ENCODE data around the gene PACSIN3. TPM values are rescaled to one million over a fixed set of nuclear protein-coding genes. Genes with fewer than 3 reads are reported as not detected.

PACSIN3 gene
- total RNA-seq, 3 donors from 2014 or later: 5.3 to 15.2 (median 5.8) TPM

GRCh38 chr11:47147250-47147649 is 39.0 kb downstream of the PACSIN3 start:
- Mint-ChIP-seq H3K27me3 (ENCODE audit: low read depth) (no peaks in the 10 kb centered on the region), H3K4me3 (no peak overlapping the region), H3K4me1 (ENCODE audit: low read depth) (no peaks in the 10 kb centered on the region), H3K36me3 (ENCODE audit: insufficient read depth) (peaks cover 4% of the 10 kb centered on the region), H3K9me3 (no peaks in the 10 kb centered on the region)
- no peak for DNase-seq
- ATAC-seq: no peak

GRCh38 chr11:47144541-47144940 is 41.7 kb downstream of the PACSIN3 start:
- no peaks in the 10 kb centered on the region for H3K27me3 Mint-ChIP-seq (ENCODE audit: low read depth)
- no peaks in the 10 kb centered on the region for H3K9me3 Mint-ChIP-seq
- DNase-seq (no peak), ATAC-seq (no peak)
- H3K4me1 Mint-ChIP-seq (ENCODE audit: low read depth): no peaks in the 10 kb centered on the region
- H3K36me3 Mint-ChIP-seq (ENCODE audit: insufficient read depth): peaks cover 4% of the 10 kb centered on the region
- no peak overlapping the region for H3K4me3 Mint-ChIP-seq

GRCh38 chr11:47143322-47143721 is 42.9 kb downstream of the PACSIN3 start:
- Mint-ChIP-seq H3K4me1 (ENCODE audit: low read depth) (no peaks in the 10 kb centered on the region), H3K27me3 (ENCODE audit: low read depth) (no peaks in the 10 kb centered on the region), H3K4me3 (no peak overlapping the region), H3K36me3 (ENCODE audit: insufficient read depth) (peaks cover 4% of the 10 kb centered on the region), H3K9me3 (no peaks in the 10 kb centered on the region)
- DNase-seq: no peak
- no peak for ATAC-seq

GRCh38 chr11:47139878-47140277 is 46.4 kb downstream of the PACSIN3 start:
- Mint-ChIP-seq H3K4me3 (no peak overlapping the region), H3K36me3 (ENCODE audit: insufficient read depth) (peaks cover 15% of the 10 kb centered on the region), H3K9me3 (no peaks in the 10 kb centered on the region), H3K27me3 (ENCODE audit: low read depth) (no peaks in the 10 kb centered on the region), H3K4me1 (ENCODE audit: low read depth) (no peaks in the 10 kb centered on the region)
- DNase-seq: no peak
- ATAC-seq: no peak

- DNase-seq (no peak), ATAC-seq (no peak)
- Mint-ChIP-seq H3K27me3 (ENCODE audit: low read depth) (no peaks in the 10 kb centered on the region), H3K4me1 (ENCODE audit: low read depth) (no peaks in the 10 kb centered on the region), H3K9me3 (no peaks in the 10 kb centered on the region), H3K4me3 (no peak overlapping the region), H3K36me3 (ENCODE audit: insufficient read depth) (peaks cover 15% of the 10 kb centered on the region)
Observed at GRCh38 chr11:47137476-47137875, 48.8 kb downstream of the PACSIN3 start.

GRCh38 chr11:47136921-47137320 is 49.3 kb downstream of the PACSIN3 start:
- no peak overlapping the region for H3K4me3 Mint-ChIP-seq
- peaks cover 15% of the 10 kb centered on the region for H3K36me3 Mint-ChIP-seq (ENCODE audit: insufficient read depth)
- no peak for ATAC-seq
- H3K4me1 Mint-ChIP-seq (ENCODE audit: low read depth): no peaks in the 10 kb centered on the region
- H3K27me3 Mint-ChIP-seq (ENCODE audit: low read depth): no peaks in the 10 kb centered on the region
- H3K9me3 Mint-ChIP-seq: no peaks in the 10 kb centered on the region
- no peak for DNase-seq

GRCh38 chr11:47136327-47136726 is 49.9 kb downstream of the PACSIN3 start:
- Mint-ChIP-seq H3K36me3 (ENCODE audit: insufficient read depth) (peaks cover 15% of the 10 kb centered on the region), H3K27me3 (ENCODE audit: low read depth) (no peaks in the 10 kb centered on the region), H3K9me3 (no peaks in the 10 kb centered on the region), H3K4me1 (ENCODE audit: low read depth) (no peaks in the 10 kb centered on the region), H3K4me3 (no peak overlapping the region)
- no peak for DNase-seq
- no peak for ATAC-seq

- no peak for ATAC-seq
- Mint-ChIP-seq H3K9me3 (no peaks in the 10 kb centered on the region), H3K4me3 (no peak overlapping the region), H3K4me1 (ENCODE audit: low read depth) (no peaks in the 10 kb centered on the region), H3K36me3 (ENCODE audit: insufficient read depth) (peaks cover 12% of the 10 kb centered on the region), H3K27me3 (ENCODE audit: low read depth) (no peaks in the 10 kb centered on the region)
- no peak for DNase-seq
Observed at GRCh38 chr11:47132981-47133380, 53.3 kb downstream of the PACSIN3 start.

GRCh38 chr11:47132490-47132889 is 53.7 kb downstream of the PACSIN3 start:
- no peaks in the 10 kb centered on the region for H3K4me1 Mint-ChIP-seq (ENCODE audit: low read depth)
- no peak overlapping the region for H3K4me3 Mint-ChIP-seq
- no peaks in the 10 kb centered on the region for H3K27me3 Mint-ChIP-seq (ENCODE audit: low read depth)
- no peak for DNase-seq
- peaks cover 9% of the 10 kb centered on the region for H3K36me3 Mint-ChIP-seq (ENCODE audit: insufficient read depth)
- H3K9me3 Mint-ChIP-seq: no peaks in the 10 kb centered on the region
- ATAC-seq: no peak

GRCh38 chr11:47131136-47131535 is 55.1 kb downstream of the PACSIN3 start:
- DNase-seq: no peak
- H3K27me3 Mint-ChIP-seq (ENCODE audit: low read depth): no peaks in the 10 kb centered on the region
- no peak overlapping the region for H3K4me3 Mint-ChIP-seq
- H3K36me3 Mint-ChIP-seq (ENCODE audit: insufficient read depth): no peaks in the 10 kb centered on the region
- H3K4me1 Mint-ChIP-seq (ENCODE audit: low read depth): no peaks in the 10 kb centered on the region
- no peak for ATAC-seq
- H3K9me3 Mint-ChIP-seq: no peaks in the 10 kb centered on the region

GRCh38 chr11:47130543-47130942 is 55.7 kb downstream of the PACSIN3 start:
- no peaks in the 10 kb centered on the region for H3K9me3 Mint-ChIP-seq

More at GRCh38 chr11:47130543-47130942, 55.7 kb downstream of the PACSIN3 start:
- ATAC-seq (no peak), DNase-seq (no peak)
- H3K4me1 Mint-ChIP-seq (ENCODE audit: low read depth): no peaks in the 10 kb centered on the region
- H3K27me3 Mint-ChIP-seq (ENCODE audit: low read depth): no peaks in the 10 kb centered on the region
- no peaks in the 10 kb centered on the region for H3K36me3 Mint-ChIP-seq (ENCODE audit: insufficient read depth)
- H3K4me3 Mint-ChIP-seq: no peak overlapping the region

Other genes starting within 250 kb of the PACSIN3 start
- 10 to 100 TPM; 12.9 to 15.0 (median 14.3) TPM for gene CSTPP1, start 249.7 kb downstream of the PACSIN3 start, total RNA-seq
- gene ARFGAP2, start 9.6 kb downstream of the PACSIN3 start, total RNA-seq: 100 to 1,000 TPM in 2 of 3 donors, 10 to 100 TPM in 1; 98.5 to 110 (median 104) TPM
- 10 to 100 TPM; 76.4 to 95.0 (median 90.2) TPM for gene DDB2, start 28.5 kb upstream of the PACSIN3 start, total RNA-seq
- 10 to 100 TPM; 23.5 to 29.3 (median 28.7) TPM for gene ACP2, start 62.4 kb upstream of the PACSIN3 start, total RNA-seq
- gene NR1H3, start 71.6 kb upstream of the PACSIN3 start, total RNA-seq: 10 to 100 TPM in 2 of 3 donors, 1 to 10 TPM in 1; 8.5 to 10.3 (median 10.0) TPM
- 10 to 100 TPM; 51.2 to 55.6 (median 54.5) TPM for gene MADD, start 83.7 kb upstream of the PACSIN3 start, total RNA-seq
- gene MYBPC3, start 166.3 kb upstream of the PACSIN3 start, total RNA-seq: not detected
- gene SPI1, start 192.1 kb upstream of the PACSIN3 start, total RNA-seq: 1 to 10 TPM in 2 of 3 donors, under 1 TPM in 1; 0.74 to 2.3 (median 1.1) TPM
- 10 to 100 TPM; 18.7 to 20.8 (median 19.5) TPM for gene SLC39A13, start 222.2 kb upstream of the PACSIN3 start, total RNA-seq
- gene PSMC3, start 240.0 kb upstream of the PACSIN3 start, total RNA-seq: 100 to 1,000 TPM; 275 to 300 (median 299) TPM